GM21529 (cell line): ENCODE results near the gene SLC25A42.
A peak's percentile ranks its signal among the peaks of the same experiment; 100 is the strongest.
"Not testable (repeated sequence)": the region's sequence is repeated elsewhere in the genome, so short reads cannot be mapped to it uniquely, and the experiment has no call there.

Experiments
- ATAC-seq: cut with Tn5 transposase; IDR thresholded peaks from one replicate; pipeline ENCODE4 v1.9.1; 2021; ENCODE audit not compliant: unreplicated experiment

Gene SLC25A42

GRCh38 chr19:19063183-19064097 lies at the start of gene SLC25A42:
SLC25A42 (plus strand) TSS chr19:19063994; CDS start chr19:19096125, 32,131 bp downstream.
- peak; percentile 93 for ATAC-seq

GRCh38 chr19:19021115-19021514 lies 42.7 kb upstream of the SLC25A42 start:
- ATAC-seq: no peak

GRCh38 chr19:19022380-19022961 lies 41.3 kb upstream of the SLC25A42 start:
- ATAC-seq: no peak

- not testable (repeated sequence) for ATAC-seq
These were observed 40.4 kb upstream of the SLC25A42 start for GRCh38 chr19:19023376-19023775.

- no peak for ATAC-seq
These were observed 37.9 kb upstream of the SLC25A42 start for GRCh38 chr19:19025861-19026260.

- no peak for ATAC-seq
These were observed 37.4 kb upstream of the SLC25A42 start for GRCh38 chr19:19026299-19026971.

GRCh38 chr19:19027228-19027627 lies 36.6 kb upstream of the SLC25A42 start:
- ATAC-seq: no peak

- no peak for ATAC-seq
These were observed 35.3 kb upstream of the SLC25A42 start for GRCh38 chr19:19028526-19028925.

- ATAC-seq: no peak
These were observed 31.9 kb upstream of the SLC25A42 start for GRCh38 chr19:19031891-19032290.

- peak; percentile 44 for ATAC-seq
These were observed 31.2 kb upstream of the SLC25A42 start for GRCh38 chr19:19032420-19033175.

- ATAC-seq: peak; percentile 16
These were observed 30.7 kb upstream of the SLC25A42 start for GRCh38 chr19:19033176-19033425.

- peak; percentile 68 for ATAC-seq
These were observed 30.2 kb upstream of the SLC25A42 start, which contains the start of the genes ARMC6 and SUGP2 for GRCh38 chr19:19033426-19034203. ARMC6 (plus strand) TSS chr19:19033603; CDS start chr19:19034210, 607 bp downstream. SUGP2 (minus strand) TSS chr19:19033517; CDS start chr19:19031071, 2,446 bp downstream.

GRCh38 chr19:19034204-19034624 lies 29.6 kb upstream of the SLC25A42 start:
- ATAC-seq: no peak

- ATAC-seq: no peak
These were observed 23.9 kb upstream of the SLC25A42 start for GRCh38 chr19:19039901-19040300.

GRCh38 chr19:19040417-19040816 lies 23.4 kb upstream of the SLC25A42 start:
- ATAC-seq: no peak

GRCh38 chr19:19042732-19043280 lies 21.0 kb upstream of the SLC25A42 start:
- ATAC-seq: no peak

GRCh38 chr19:19043481-19043880 lies 20.3 kb upstream of the SLC25A42 start:
- ATAC-seq: no peak

GRCh38 chr19:19043881-19044280 lies 19.9 kb upstream of the SLC25A42 start:
- no peak for ATAC-seq

GRCh38 chr19:19049406-19049805 lies 14.4 kb upstream of the SLC25A42 start:
- ATAC-seq: no peak

- no peak for ATAC-seq
These were observed 13.7 kb upstream of the SLC25A42 start for GRCh38 chr19:19050104-19050503.
